Measurements from ENCODE around the gene VPS13D. TPM values are rescaled to one million over a fixed set of nuclear protein-coding genes. Genes with fewer than 3 reads are reported as not detected.

Gene VPS13D
- total and polyA plus RNA-seq, 9 donors = 19.8 to 59.3 (median 41.8) TPM

DNA sequence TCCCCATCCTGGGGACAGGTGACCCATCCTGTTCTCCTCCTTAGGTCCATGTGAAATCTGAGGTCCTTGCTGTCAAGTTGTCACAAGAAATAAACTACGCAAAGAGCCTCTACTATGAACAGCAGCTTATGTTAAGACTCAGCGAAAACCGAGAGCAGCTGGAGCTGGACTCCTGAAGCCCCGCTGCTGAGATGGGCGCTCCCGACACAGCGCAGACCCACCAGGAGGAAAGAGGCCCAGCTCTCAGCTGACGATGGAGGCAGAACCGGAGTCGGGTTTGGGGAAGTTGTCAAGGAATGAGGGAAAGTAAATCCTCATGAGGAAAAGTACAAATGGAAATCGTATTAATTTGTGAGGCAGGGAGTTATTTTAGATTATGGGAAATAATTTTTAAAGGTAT, 279.0 kb downstream of the VPS13D start:
- Histone ChIP-seq H3K4me1 (ENCODE audit: insufficient read depth) (peaks cover 4% of the 10 kb centered on the region), H3K27me3 (no peaks in the 10 kb centered on the region), H3K9me3 (no peaks in the 10 kb centered on the region), H3K27ac (no peak overlapping the region), H3K4me3 (no peak overlapping the region), H3K36me3 (no peaks in the 10 kb centered on the region)
- WGBS, 3 donors = 94 to 97% (median 95%) methylated on average over 11 of the region's 11 CpGs
- intact Hi-C loops (cut with DNase I) = no loop called here
- TF ChIP-seq EP300 (IDR thresholded peaks at IDR 0.05) (no peak), CTCF (IDR thresholded peaks at IDR 0.05) (no peak), POLR2A (IDR thresholded peaks at IDR 0.05) (no peak)
- DNase-seq = no peak

- no peaks in the 10 kb centered on the region for H3K36me3 ChIP-seq
- peaks cover 4% of the 10 kb centered on the region for H3K4me1 ChIP-seq (ENCODE audit: insufficient read depth)
- no peak overlapping the region for H3K4me3 ChIP-seq
- DNase-seq = no peak
- intact Hi-C loops (cut with DNase I) = no loop called here
- no peak overlapping the region for H3K27ac ChIP-seq
- H3K27me3 ChIP-seq = no peaks in the 10 kb centered on the region
- WGBS, 3 donors = 66 to 74% (median 71%) methylated on average over 3 of the region's 3 CpGs
- H3K9me3 ChIP-seq = no peaks in the 10 kb centered on the region
- TF ChIP-seq POLR2A (IDR thresholded peaks at IDR 0.05) (no peak), CTCF (IDR thresholded peaks at IDR 0.05) (no peak), EP300 (IDR thresholded peaks at IDR 0.05) (no peak)
Measured at GRCh38 chr1:12511128-12511484, 281.3 kb downstream of the VPS13D start.

DNA sequence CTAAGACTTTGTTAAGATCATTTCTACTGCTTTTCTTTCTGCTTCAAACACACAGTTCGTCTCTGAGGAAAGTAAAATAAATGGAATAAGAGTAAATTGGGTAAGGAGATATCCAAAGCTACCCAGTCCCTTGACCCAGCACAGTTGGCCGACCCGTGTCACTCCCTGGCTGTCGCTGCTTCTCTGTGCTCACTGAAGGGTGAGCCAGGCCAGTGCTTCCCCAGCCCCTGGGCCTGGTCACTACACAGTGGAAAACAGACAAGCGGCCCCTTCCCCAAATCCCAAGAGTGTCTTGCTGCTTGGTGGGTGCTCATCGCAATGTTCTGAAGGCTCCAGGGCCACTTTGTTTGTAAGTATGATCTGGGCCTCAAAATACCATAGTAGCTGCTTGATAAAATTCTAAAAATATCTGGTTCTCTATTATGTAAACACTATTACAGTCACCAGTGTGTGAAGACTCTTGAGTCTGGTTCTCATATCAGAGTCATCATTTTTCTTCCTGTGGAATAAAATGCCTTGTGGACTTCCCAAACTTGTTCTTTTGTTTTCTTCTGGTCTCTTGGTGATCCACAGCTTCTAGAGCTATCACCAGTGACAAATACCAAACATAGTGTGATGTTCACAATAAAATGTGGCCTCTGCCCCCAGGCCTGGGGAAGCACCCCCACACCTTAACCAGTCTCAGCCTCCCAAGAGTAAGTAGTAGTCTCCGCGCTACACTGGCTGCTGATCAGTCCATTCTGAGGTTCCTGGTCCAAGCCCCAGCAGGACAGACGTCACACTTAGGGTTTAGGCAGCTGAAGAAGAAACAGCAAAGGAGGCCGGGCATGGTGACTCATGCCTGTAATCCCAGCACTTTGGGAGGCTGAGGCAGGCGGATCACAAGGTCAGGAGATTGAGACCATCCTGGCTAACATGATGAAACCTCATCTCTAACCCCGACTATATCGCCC, 282.0 kb downstream of the VPS13D start:
- no peaks in the 10 kb centered on the region for H3K27me3 ChIP-seq
- WGBS, 3 donors = 83 to 87% (median 87%) methylated on average over 13 of the region's 13 CpGs
- no peaks in the 10 kb centered on the region for H3K36me3 ChIP-seq
- no peak overlapping the region for H3K4me3 ChIP-seq
- intact Hi-C loops (cut with DNase I) = no loop called here
- H3K9me3 ChIP-seq = no peaks in the 10 kb centered on the region
- no peak for DNase-seq
- no peak for TF ChIP-seq POLR2A (IDR thresholded peaks at IDR 0.05)
- TF ChIP-seq EP300 (IDR thresholded peaks at IDR 0.05) = no peak
- no peak for TF ChIP-seq CTCF (IDR thresholded peaks at IDR 0.05)
- H3K27ac ChIP-seq = no peak overlapping the region
- H3K4me1 ChIP-seq (ENCODE audit: insufficient read depth) = peaks cover 4% of the 10 kb centered on the region

GRCh38 chr1:12513181-12513580, 283.4 kb downstream of the VPS13D start:
- peaks cover 4% of the 10 kb centered on the region for H3K4me1 ChIP-seq (ENCODE audit: insufficient read depth)
- no peaks in the 10 kb centered on the region for H3K27me3 ChIP-seq
- H3K36me3 ChIP-seq = no peaks in the 10 kb centered on the region
- intact Hi-C loops (cut with DNase I) = no loop called here
- no peak for DNase-seq
- H3K4me3 ChIP-seq = no peak overlapping the region
- 93 to 98% (median 97%) methylated on average over 10 of the region's 10 CpGs for WGBS, 3 donors
- TF ChIP-seq CTCF (IDR thresholded peaks at IDR 0.05) (no peak), EP300 (IDR thresholded peaks at IDR 0.05) (no peak), POLR2A (IDR thresholded peaks at IDR 0.05) (no peak)
- H3K9me3 ChIP-seq = no peaks in the 10 kb centered on the region
- no peak overlapping the region for H3K27ac ChIP-seq

All from ovary (tissue), 9 donors.